Measurements from ENCODE around the gene FBXO24. TPM values are rescaled to one million over a fixed set of nuclear protein-coding genes. Genes with fewer than 3 reads are reported as not detected.

FBXO24 gene
- polyA plus RNA-seq, 2 donors = 0.33 to 0.81 TPM

GRCh38 chr7:100567031-100567730 lies 18.9 kb upstream of the FBXO24 start:
- H3K4me1 ChIP-seq (ENCODE audit: control insufficient read depth in 2 of 2, insufficient read depth in 2 of 2, low read length in 1 of 2) = peaks cover 4 to 19% of the 10 kb centered on the region in 2 donors
- peak overlapping the region in 1 of 2 donors; percentile 1 for H3K27ac ChIP-seq (ENCODE audit: low read depth in 2 of 2, low read length in 1 of 2)

GRCh38 chr7:100567751-100568175 lies 18.4 kb upstream of the FBXO24 start:
- Histone ChIP-seq H3K4me1 (ENCODE audit: control insufficient read depth in 2 of 2, insufficient read depth in 2 of 2, low read length in 1 of 2) (peaks cover 4 to 19% of the 10 kb centered on the region in 2 donors), H3K4me3 (ENCODE audit: low read depth in 1 of 2, low read length in 2 of 2) (no peak overlapping the region), H3K36me3 (ENCODE audit: control insufficient read depth in 2 of 2, insufficient read depth in 2 of 2, low read length in 1 of 2) (peaks cover 0 to 15% of the 10 kb centered on the region in 2 donors), H3K27ac (ENCODE audit: low read depth in 2 of 2, low read length in 1 of 2) (peak overlapping the region in 1 of 2 donors; percentile 1), H3K27me3 (ENCODE audit: control insufficient read depth in 1 of 2, insufficient read depth in 2 of 2, low read length in 2 of 2) (no peaks in the 10 kb centered on the region), H3K9me3 (ENCODE audit: control insufficient read depth in 2 of 2, insufficient read depth in 1 of 2, low read depth in 1 of 2, low read length in 1 of 2) (no peaks in the 10 kb centered on the region)
- WGBS, 2 donors = 42 to 49% methylated on average over 3 of the region's 3 CpGs

More at GRCh38 chr7:100567031-100567730, 18.9 kb upstream of the FBXO24 start:
- Histone ChIP-seq H3K36me3 (ENCODE audit: control insufficient read depth in 2 of 2, insufficient read depth in 2 of 2, low read length in 1 of 2) (peaks cover 0 to 21% of the 10 kb centered on the region in 2 donors), H3K9me3 (ENCODE audit: control insufficient read depth in 2 of 2, insufficient read depth in 1 of 2, low read depth in 1 of 2, low read length in 1 of 2) (no peaks in the 10 kb centered on the region), H3K4me3 (ENCODE audit: low read depth in 1 of 2, low read length in 2 of 2) (no peak overlapping the region), H3K27me3 (ENCODE audit: control insufficient read depth in 1 of 2, insufficient read depth in 2 of 2, low read length in 2 of 2) (no peaks in the 10 kb centered on the region)
- 71 to 73% methylated on average over 12 of the region's 12 CpGs for WGBS, 2 donors

- 56 to 71% methylated on average over 10 to 11 of the region's 11 CpGs for WGBS, 2 donors
- no peaks in the 10 kb centered on the region for H3K27me3 ChIP-seq (ENCODE audit: control insufficient read depth in 1 of 2, insufficient read depth in 2 of 2, low read length in 2 of 2)
- H3K9me3 ChIP-seq (ENCODE audit: control insufficient read depth in 2 of 2, insufficient read depth in 1 of 2, low read depth in 1 of 2, low read length in 1 of 2) = no peaks in the 10 kb centered on the region
- no peak overlapping the region for H3K27ac ChIP-seq (ENCODE audit: low read depth in 2 of 2, low read length in 1 of 2)
- peaks cover 4 to 19% of the 10 kb centered on the region in 2 donors for H3K4me1 ChIP-seq (ENCODE audit: control insufficient read depth in 2 of 2, insufficient read depth in 2 of 2, low read length in 1 of 2)
- no peak overlapping the region for H3K4me3 ChIP-seq (ENCODE audit: low read depth in 1 of 2, low read length in 2 of 2)
- peaks cover 0 to 13% of the 10 kb centered on the region in 2 donors for H3K36me3 ChIP-seq (ENCODE audit: control insufficient read depth in 2 of 2, insufficient read depth in 2 of 2, low read length in 1 of 2)
Measured at GRCh38 chr7:100568176-100568895, 17.8 kb upstream of the FBXO24 start.

- peak overlapping the region in 1 of 2 donors; percentile 50 for H3K27ac ChIP-seq (ENCODE audit: low read depth in 2 of 2, low read length in 1 of 2)
- 24 to 25% methylated on average over 34 to 36 of the region's 36 CpGs for WGBS, 2 donors
- peak overlapping the region in 1 of 2 donors; percentile 30 for H3K4me3 ChIP-seq (ENCODE audit: low read depth in 1 of 2, low read length in 2 of 2)
- no peaks in the 10 kb centered on the region for H3K27me3 ChIP-seq (ENCODE audit: control insufficient read depth in 1 of 2, insufficient read depth in 2 of 2, low read length in 2 of 2)
- H3K4me1 ChIP-seq (ENCODE audit: control insufficient read depth in 2 of 2, insufficient read depth in 2 of 2, low read length in 1 of 2) = peaks cover 4 to 19% of the 10 kb centered on the region in 2 donors
- peaks cover 0 to 14% of the 10 kb centered on the region in 2 donors for H3K36me3 ChIP-seq (ENCODE audit: control insufficient read depth in 2 of 2, insufficient read depth in 2 of 2, low read length in 1 of 2)
- H3K9me3 ChIP-seq (ENCODE audit: control insufficient read depth in 2 of 2, insufficient read depth in 1 of 2, low read depth in 1 of 2, low read length in 1 of 2) = no peaks in the 10 kb centered on the region
Measured at GRCh38 chr7:100568896-100569844, 17.0 kb upstream of the FBXO24 start.

- Histone ChIP-seq H3K4me1 (ENCODE audit: control insufficient read depth in 2 of 2, insufficient read depth in 2 of 2, low read length in 1 of 2) (peaks cover 4 to 19% of the 10 kb centered on the region in 2 donors), H3K4me3 (ENCODE audit: low read depth in 1 of 2, low read length in 2 of 2) (no peak overlapping the region), H3K9me3 (ENCODE audit: control insufficient read depth in 2 of 2, insufficient read depth in 1 of 2, low read depth in 1 of 2, low read length in 1 of 2) (no peaks in the 10 kb centered on the region), H3K27me3 (ENCODE audit: control insufficient read depth in 1 of 2, insufficient read depth in 2 of 2, low read length in 2 of 2) (no peaks in the 10 kb centered on the region), H3K27ac (ENCODE audit: low read depth in 2 of 2, low read length in 1 of 2) (no peak overlapping the region), H3K36me3 (ENCODE audit: control insufficient read depth in 2 of 2, insufficient read depth in 2 of 2, low read length in 1 of 2) (peaks cover 6 to 24% of the 10 kb centered on the region in 2 donors)
- WGBS, 2 donors = 73 to 77% methylated on average over 26 of the region's 26 CpGs
Measured at GRCh38 chr7:100570954-100571828, 14.9 kb upstream of the FBXO24 start.

- H3K27ac ChIP-seq (ENCODE audit: low read depth in 2 of 2, low read length in 1 of 2) = no peak overlapping the region
- H3K4me1 ChIP-seq (ENCODE audit: control insufficient read depth in 2 of 2, insufficient read depth in 2 of 2, low read length in 1 of 2) = peaks cover 4 to 19% of the 10 kb centered on the region in 2 donors
- WGBS, 2 donors = 88 to 92% methylated on average over 2 of the region's 2 CpGs
- peaks cover 11 to 29% of the 10 kb centered on the region in 2 donors for H3K36me3 ChIP-seq (ENCODE audit: control insufficient read depth in 2 of 2, insufficient read depth in 2 of 2, low read length in 1 of 2)
- H3K4me3 ChIP-seq (ENCODE audit: low read depth in 1 of 2, low read length in 2 of 2) = no peak overlapping the region
- no peaks in the 10 kb centered on the region for H3K9me3 ChIP-seq (ENCODE audit: control insufficient read depth in 2 of 2, insufficient read depth in 1 of 2, low read depth in 1 of 2, low read length in 1 of 2)
- no peaks in the 10 kb centered on the region for H3K27me3 ChIP-seq (ENCODE audit: control insufficient read depth in 1 of 2, insufficient read depth in 2 of 2, low read length in 2 of 2)
Measured at GRCh38 chr7:100571829-100572116, 14.4 kb upstream of the FBXO24 start.

GRCh38 chr7:100572281-100572948 lies 13.7 kb upstream of the FBXO24 start:
- H3K27ac ChIP-seq (ENCODE audit: low read depth in 2 of 2, low read length in 1 of 2) = no peak overlapping the region
- peaks cover 3 to 19% of the 10 kb centered on the region in 2 donors for H3K4me1 ChIP-seq (ENCODE audit: control insufficient read depth in 2 of 2, insufficient read depth in 2 of 2, low read length in 1 of 2)
- peaks cover 11 to 35% of the 10 kb centered on the region in 2 donors for H3K36me3 ChIP-seq (ENCODE audit: control insufficient read depth in 2 of 2, insufficient read depth in 2 of 2, low read length in 1 of 2)
- WGBS, 2 donors = 80 to 84% methylated on average over 17 to 20 of the region's 20 CpGs
- H3K27me3 ChIP-seq (ENCODE audit: control insufficient read depth in 1 of 2, insufficient read depth in 2 of 2, low read length in 2 of 2) = no peaks in the 10 kb centered on the region
- H3K4me3 ChIP-seq (ENCODE audit: low read depth in 1 of 2, low read length in 2 of 2) = no peak overlapping the region
- no peaks in the 10 kb centered on the region for H3K9me3 ChIP-seq (ENCODE audit: control insufficient read depth in 2 of 2, insufficient read depth in 1 of 2, low read depth in 1 of 2, low read length in 1 of 2)

- Histone ChIP-seq H3K4me3 (ENCODE audit: low read depth in 1 of 2, low read length in 2 of 2) (no peak overlapping the region), H3K4me1 (ENCODE audit: control insufficient read depth in 2 of 2, insufficient read depth in 2 of 2, low read length in 1 of 2) (peaks cover 0 to 19% of the 10 kb centered on the region in 2 donors), H3K36me3 (ENCODE audit: control insufficient read depth in 2 of 2, insufficient read depth in 2 of 2, low read length in 1 of 2) (peaks cover 11 to 42% of the 10 kb centered on the region in 2 donors), H3K9me3 (ENCODE audit: control insufficient read depth in 2 of 2, insufficient read depth in 1 of 2, low read depth in 1 of 2, low read length in 1 of 2) (no peaks in the 10 kb centered on the region), H3K27me3 (ENCODE audit: control insufficient read depth in 1 of 2, insufficient read depth in 2 of 2, low read length in 2 of 2) (no peaks in the 10 kb centered on the region), H3K27ac (ENCODE audit: low read depth in 2 of 2, low read length in 1 of 2) (no peak overlapping the region)
- WGBS, 2 donors = 93 to 96% methylated on average over 25 to 30 of the region's 30 CpGs
Measured at GRCh38 chr7:100572949-100573675, 13.0 kb upstream of the FBXO24 start.
